ENCODE measurements around the gene CEMIP2.

GRCh38 chr9:71764891-71765290 is 3.4 kb downstream of the CEMIP2 start:
- no peak for TF ChIP-seq CTCF (IDR thresholded peaks at IDR 0.05)
- no peak for TF ChIP-seq ZFX (IDR thresholded peaks at IDR 0.05; ENCODE audit: borderline replicate concordance)

All from 22Rv1 (cell line).